Measurements from ENCODE around the gene SPATA20. TPM values are rescaled to one million over a fixed set of nuclear protein-coding genes. Genes with fewer than 3 reads are reported as not detected.

The SPATA20 gene
- total and polyA plus RNA-seq, 2 experiments from 2014 or later, result 89.9 to 146 TPM

DNA sequence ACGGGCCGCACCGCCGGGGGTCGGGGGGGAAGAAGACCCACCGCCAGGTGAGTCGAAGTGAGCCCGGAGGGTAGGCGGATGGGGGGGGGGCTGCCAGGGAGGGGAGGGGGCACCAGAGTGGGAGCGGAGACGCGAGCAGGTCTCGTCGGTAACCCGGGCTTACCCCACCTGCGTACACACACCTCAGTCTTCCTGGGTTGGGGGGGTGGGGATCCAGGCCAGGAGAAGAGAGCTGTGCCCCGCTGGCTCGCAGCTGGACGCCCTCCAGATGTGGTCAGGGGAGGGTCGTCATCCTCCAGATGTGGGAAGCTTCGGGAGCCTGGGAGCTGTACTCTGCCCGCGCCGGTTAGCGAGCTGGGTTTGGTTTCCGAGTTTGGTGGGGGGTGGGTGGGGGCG lies 14.8 kb downstream of the SPATA20 start:
- Histone ChIP-seq H3K79me2 (ENCODE audit: insufficient read depth) (no peaks in the 10 kb centered on the region), H3K4me1 (ENCODE audit: insufficient read depth) (peaks cover 13% of the 10 kb centered on the region), H3K4me3 (no peak overlapping the region), H3F3A (ENCODE audit: insufficient read depth) (peaks cover 10% of the 10 kb centered on the region), H3K9me3 (ENCODE audit: low read depth) (no peaks in the 10 kb centered on the region), H3K9me2 (ENCODE audit: insufficient read depth) (no peaks in the 10 kb centered on the region), H2AFZ (no peak overlapping the region), H3K4me2 (ENCODE audit: unreplicated experiment) (no peak overlapping the region), H4K20me1 (ENCODE audit: insufficient read depth) (no peaks in the 10 kb centered on the region), H3K27ac (no peak overlapping the region), H3K9ac (no peak overlapping the region), H3K36me3 (ENCODE audit: low read depth) (no peaks in the 10 kb centered on the region), H3K27me3 (replicated peaks; ENCODE audit: insufficient read depth) (peaks cover 6% of the 10 kb centered on the region)
- in situ Hi-C loops (cut with MboI), result no loop called here
- TF ChIP-seq EZH2phosphoT487 (IDR thresholded peaks at IDR 0.05; ENCODE audit: insufficient read depth, low read depth), result no peak
- TF ChIP-seq EZH2 (IDR thresholded peaks at IDR 0.05; ENCODE audit: insufficient read depth, poor library complexity, severe bottlenecking), result no peak
- no peak for DNase-seq
- WGBS, 2 experiments (ENCODE audit: low coverage in 1 of 2, low lambda C conversion rate in 2 of 2, missing lambda C conversion rate in 2 of 2), result 0 to 2% methylated on average over 1 to 27 of the region's 27 CpGs

- Histone ChIP-seq H3K36me3 (ENCODE audit: low read depth) (no peaks in the 10 kb centered on the region), H3K9ac (no peak overlapping the region), H3K27ac (no peak overlapping the region), H4K20me1 (ENCODE audit: insufficient read depth) (no peaks in the 10 kb centered on the region), H3K4me1 (ENCODE audit: insufficient read depth) (peaks cover 13% of the 10 kb centered on the region), H3K79me2 (ENCODE audit: insufficient read depth) (no peaks in the 10 kb centered on the region), H3K4me3 (no peak overlapping the region), H3K9me3 (ENCODE audit: low read depth) (no peaks in the 10 kb centered on the region), H3K4me2 (ENCODE audit: unreplicated experiment) (no peak overlapping the region), H3K27me3 (replicated peaks; ENCODE audit: insufficient read depth) (peaks cover 6% of the 10 kb centered on the region), H2AFZ (no peak overlapping the region), H3K9me2 (ENCODE audit: insufficient read depth) (no peaks in the 10 kb centered on the region), H3F3A (ENCODE audit: insufficient read depth) (peaks cover 10% of the 10 kb centered on the region)
- in situ Hi-C loops (cut with MboI), result no loop called here
- DNase-seq, result peak; percentile 37
- 28 to 30% methylated on average over 22 of the region's 22 CpGs for WGBS, 2 experiments (ENCODE audit: low coverage in 1 of 2, low lambda C conversion rate in 2 of 2, missing lambda C conversion rate in 2 of 2)
- TF ChIP-seq EZH2phosphoT487 (IDR thresholded peaks at IDR 0.05; ENCODE audit: insufficient read depth, low read depth), result peak; percentile 73; the same call in 1 of the 2 replicates
- peak; percentile 97 for TF ChIP-seq EZH2 (IDR thresholded peaks at IDR 0.05; ENCODE audit: insufficient read depth, poor library complexity, severe bottlenecking)
These were observed 15.5 kb downstream of the SPATA20 start for GRCh38 chr17:50562242-50563091.

DNA sequence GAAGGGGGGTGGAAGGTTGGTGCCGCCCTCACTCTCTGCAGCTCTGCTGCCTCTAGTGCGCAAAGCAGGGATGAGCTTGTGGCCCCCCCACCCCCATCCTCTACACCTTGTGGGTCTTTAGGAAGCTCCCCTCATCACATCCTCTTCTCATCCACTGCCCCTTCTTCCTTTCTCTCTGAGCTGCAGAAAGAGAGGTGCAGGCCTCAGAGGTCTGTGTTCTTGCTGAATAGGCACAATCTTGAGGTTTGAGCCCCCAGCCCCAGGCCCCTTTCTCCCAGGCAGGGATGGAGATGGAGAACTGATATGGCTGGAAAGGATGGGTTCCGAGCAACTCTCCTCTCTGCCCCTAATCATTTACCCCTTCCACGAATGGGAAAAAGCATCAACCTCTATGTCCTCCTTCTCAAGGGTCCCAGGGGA lies 16.1 kb downstream of the SPATA20 start:
- 74 to 83% methylated on average over 4 of the region's 4 CpGs for WGBS, 2 experiments (ENCODE audit: low coverage in 1 of 2, low lambda C conversion rate in 2 of 2, missing lambda C conversion rate in 2 of 2)
- Histone ChIP-seq H3K9me2 (ENCODE audit: insufficient read depth) (no peaks in the 10 kb centered on the region), H3K79me2 (ENCODE audit: insufficient read depth) (no peaks in the 10 kb centered on the region), H4K20me1 (ENCODE audit: insufficient read depth) (no peaks in the 10 kb centered on the region), H3F3A (ENCODE audit: insufficient read depth) (peaks cover 7% of the 10 kb centered on the region), H3K9ac (no peak overlapping the region), H3K27ac (no peak overlapping the region), H3K4me1 (ENCODE audit: insufficient read depth) (peaks cover 13% of the 10 kb centered on the region), H3K27me3 (replicated peaks; ENCODE audit: insufficient read depth) (peaks cover 6% of the 10 kb centered on the region), H3K9me3 (ENCODE audit: low read depth) (no peaks in the 10 kb centered on the region), H3K4me3 (no peak overlapping the region), H2AFZ (no peak overlapping the region), H3K36me3 (ENCODE audit: low read depth) (no peaks in the 10 kb centered on the region), H3K4me2 (ENCODE audit: unreplicated experiment) (no peak overlapping the region)
- DNase-seq, result no peak
- in situ Hi-C loops (cut with MboI), result no loop called here
- TF ChIP-seq EZH2 (IDR thresholded peaks at IDR 0.05; ENCODE audit: insufficient read depth, poor library complexity, severe bottlenecking) (no peak), EZH2phosphoT487 (IDR thresholded peaks at IDR 0.05; ENCODE audit: insufficient read depth, low read depth) (no peak)

GRCh38 chr17:50564916-50565315 lies 17.9 kb downstream of the SPATA20 start:
- H3K9me3 ChIP-seq (ENCODE audit: low read depth), result no peaks in the 10 kb centered on the region
- H3K36me3 ChIP-seq (ENCODE audit: low read depth), result no peaks in the 10 kb centered on the region
- H3K27me3 ChIP-seq (replicated peaks; ENCODE audit: insufficient read depth), result peaks cover 6% of the 10 kb centered on the region
- peaks cover 8% of the 10 kb centered on the region for H3K4me1 ChIP-seq (ENCODE audit: insufficient read depth)
- peak; percentile 93 for DNase-seq
- H3K79me2 ChIP-seq (ENCODE audit: insufficient read depth), result no peaks in the 10 kb centered on the region
- peak overlapping the region; percentile 78 for H3K4me2 ChIP-seq (ENCODE audit: unreplicated experiment)
- H3F3A ChIP-seq (ENCODE audit: insufficient read depth), result peaks cover 3% of the 10 kb centered on the region; the same call in 1 of the 2 replicates
- no peaks in the 10 kb centered on the region for H3K9me2 ChIP-seq (ENCODE audit: insufficient read depth)
- peak overlapping the region; percentile 71 for H3K9ac ChIP-seq
- in situ Hi-C loops (cut with MboI), result no loop called here
- H3K4me3 ChIP-seq, result peak overlapping the region; percentile 53
- peak overlapping the region; percentile 69 for H2AFZ ChIP-seq
- TF ChIP-seq EZH2phosphoT487 (IDR thresholded peaks at IDR 0.05; ENCODE audit: insufficient read depth, low read depth) (no peak), EZH2 (IDR thresholded peaks at IDR 0.05; ENCODE audit: insufficient read depth, poor library complexity, severe bottlenecking) (no peak)
- 0% methylated on average over 11 to 19 of the region's 19 CpGs for WGBS, 2 experiments (ENCODE audit: low coverage in 1 of 2, low lambda C conversion rate in 2 of 2, missing lambda C conversion rate in 2 of 2)
- H3K27ac ChIP-seq, result peak overlapping the region; percentile 76
- no peaks in the 10 kb centered on the region for H4K20me1 ChIP-seq (ENCODE audit: insufficient read depth)
